SK-N-SH (cell line): ENCODE results near the gene ADCY9. TPM values are rescaled to one million over a fixed set of nuclear protein-coding genes. Genes with fewer than 3 reads are reported as not detected.

Source experiments
- CTCF ChIA-PET: fragments of 300-600, 350-600 bp; formaldehyde crosslinking; extraction: SDS; loops from one replicate; lab custom pipeline; 2021; lab: Yijun Ruan, JAX
- POLR2A ChIA-PET: fragments of 350-600 bp; sonication (Branson Sonifier 250); formaldehyde crosslinking; extraction: SDS; loops from one replicate; lab custom pipeline; 2020; ENCODE audit warnings: antibody characterized with exemption, inconsistent platforms; lab: Yijun Ruan, JAX
- DNase-seq: peaks from one replicate; pipeline ENCODE4 v3.0.0; 2012
- H2AFZ ChIP-seq: fragments of 200-600 bp; sonication (generic); 2 replicates; pipeline ENCODE4 v1.8.1; 2016; ENCODE audit warnings: antibody characterized with exemption, mild to moderate bottlenecking, low read depth
- H3F3A ChIP-seq: fragments of 200-600 bp; sonication (generic); replicated peaks from 2 replicates; pipeline ENCODE3; 2016; ENCODE audit warnings: antibody characterized with exemption, mild to moderate bottlenecking; ENCODE audit not compliant: insufficient read depth
- H3K27ac ChIP-seq, 2 experiments: fragments of 200-500 bp in 1 of 2; fragments of 200-600 bp in 1 of 2; sonication (Bioruptor generic) in 1 of 2; sonication (generic), shearing (Covaris generic) in 1 of 2; 2 replicates each; pipeline versions ENCODE4 v1.5.1 to v1.6.1; 2014 to 2016; ENCODE audit warnings: low read depth in 2 of 2, inconsistent platforms in 1 of 2, low read length in 1 of 2, mild to moderate bottlenecking in 1 of 2, mixed read lengths in 1 of 2
- H3K27me3 ChIP-seq: fragments of 200-600 bp; sonication (generic), shearing (Covaris generic); 2 replicates; pipeline ENCODE4 v1.6.1; 2016; ENCODE audit warnings: mixed run types; ENCODE audit not compliant: insufficient read depth
- H3K36me3 ChIP-seq, 2 experiments: fragments of 200-500 bp in 1 of 2; fragments of 200-600 bp in 1 of 2; sonication (Bioruptor generic) in 1 of 2; sonication (generic) in 1 of 2; replicated peaks in 1 of 2; 2 replicates each; pipeline versions ENCODE3 to v1.5.1; 2014 to 2016; ENCODE audit warnings: low read length in 1 of 2, mild to moderate bottlenecking in 1 of 2; ENCODE audit not compliant: insufficient read depth in 2 of 2, control insufficient read depth in 1 of 2
- H3K4me1 ChIP-seq, 2 experiments: fragments of 200-500 bp in 1 of 2; fragments of 200-600 bp in 1 of 2; sonication (Bioruptor generic) in 1 of 2; sonication (generic), shearing (Covaris generic) in 1 of 2; 2 replicates each; pipeline versions ENCODE4 v1.5.1 to v1.6.1; 2014 to 2016; ENCODE audit warnings: low read depth in 1 of 2, low read length in 1 of 2, mixed run types in 1 of 2; ENCODE audit not compliant: insufficient read depth in 2 of 2, control insufficient read depth in 1 of 2
- H3K4me2 ChIP-seq: fragments of 200-600 bp; sonication (generic), shearing (Covaris generic); 2 replicates; pipeline ENCODE4 v1.6.1; 2017; ENCODE audit warnings: mixed run types
- H3K4me3 ChIP-seq, 2 experiments: fragments of 200-500 bp in 1 of 2; fragments of 200-600 bp in 1 of 2; sonication (Bioruptor generic) in 1 of 2; sonication (generic), shearing (Covaris generic) in 1 of 2; 2 replicates each; pipeline versions ENCODE4 v1.5.1 to v1.8.1; 2014 to 2016; ENCODE audit warnings: low read depth in 2 of 2, inconsistent platforms in 1 of 2, low read length in 1 of 2, mild to moderate bottlenecking in 1 of 2, mixed read lengths in 1 of 2, moderate library complexity in 1 of 2
- H3K79me2 ChIP-seq: fragments of 200-600 bp; sonication (generic); 2 replicates; pipeline ENCODE4 v1.8.1; 2017; ENCODE audit warnings: mild to moderate bottlenecking; ENCODE audit not compliant: insufficient read depth
- H3K9ac ChIP-seq: fragments of 200-600 bp; sonication (generic); 2 replicates; pipeline ENCODE4 v1.6.1; 2017; ENCODE audit warnings: mixed run types
- H3K9me2 ChIP-seq: fragments of 200-600 bp; sonication (generic); 2 replicates; pipeline ENCODE4 v1.6.1; 2017; ENCODE audit warnings: mixed run types
- H3K9me3 ChIP-seq: fragments of 200-600 bp; sonication (generic); 2 replicates; pipeline ENCODE4 v1.6.1; 2017; ENCODE audit warnings: mixed run types, mild to moderate bottlenecking, moderate library complexity
- H4K20me1 ChIP-seq: fragments of 200-600 bp; sonication (generic); 2 replicates; pipeline ENCODE4 v1.6.1; 2017; ENCODE audit warnings: mild to moderate bottlenecking, mixed run types; ENCODE audit not compliant: insufficient read depth
- EP300 ChIP-seq, 2 experiments: IDR thresholded peaks; 2 replicates each; pipeline versions ENCODE4 v1.4.0 to v1.6.1; 2012; ENCODE audit warnings: borderline replicate concordance in 1 of 2, low read depth in 1 of 2, low read length in 1 of 2
- FOSL2 ChIP-seq: IDR thresholded peaks from 2 replicates; pipeline ENCODE4 v1.4.0; 2012; ENCODE audit warnings: low read depth, mild to moderate bottlenecking, moderate library complexity, borderline replicate concordance
- FOXJ3 ChIP-seq: sonication (generic); formaldehyde crosslinking; IDR thresholded peaks from 2 replicates; pipeline ENCODE4 v1.5.1; 2020; ENCODE audit warnings: mild to moderate bottlenecking, missing genetic modification reagents
- GABPA ChIP-seq: IDR thresholded peaks from 2 replicates; pipeline ENCODE4 v1.4.0; 2012; ENCODE audit warnings: low read depth, mild to moderate bottlenecking
- MEF2A ChIP-seq: IDR thresholded peaks from 2 replicates; pipeline ENCODE4 v1.4.0; 2012; ENCODE audit warnings: low read depth, borderline replicate concordance
- PBX3 ChIP-seq: IDR thresholded peaks from 2 replicates; pipeline ENCODE4; 2012
- REST ChIP-seq: IDR thresholded peaks from 2 replicates; pipeline ENCODE4 v1.6.1; 2012; ENCODE audit warnings: mild to moderate bottlenecking, low read depth, low read length, moderate library complexity
- TAF1 ChIP-seq: IDR thresholded peaks from 2 replicates; pipeline ENCODE4 v1.6.1; 2012; ENCODE audit warnings: low read depth, mild to moderate bottlenecking, low read length, moderate library complexity, borderline replicate concordance
- USF1 ChIP-seq: IDR thresholded peaks from 2 replicates; pipeline ENCODE4 v1.4.0; 2012; ENCODE audit warnings: low read depth, borderline replicate concordance
- WGBS: methylation state at CpG from one replicate; pipeline ENCODE4 v1.1.6; 2017; ENCODE audit warnings: low lambda C conversion rate; 5-methylcytosine and 5-hydroxymethylcytosine counted together
- polyA plus RNA-seq, 3 experiments: library from polyadenylated mRNA; depleted of rRNA; stranded (reverse); fragments of >200 nt; gene quantifications; 2 replicates each; pipeline ENCODE4 v1.2.3, GENCODE V29; 2012

Gene ADCY9
- polyA plus RNA-seq, 1 of the 3 experiments (the other 2 are of a cell fraction): 5.2 TPM

- 83% methylated on average over 13 of the region's 13 CpGs for WGBS
- Histone ChIP-seq H3K9me2 (no peaks in the 10 kb centered on the region), H3K27me3 (no peaks in the 10 kb centered on the region), H3F3A (no peaks in the 10 kb centered on the region), H2AFZ (no peak overlapping the region), H3K27ac (no peak overlapping the region), H3K36me3 (no peaks in the 10 kb centered on the region)
- CTCF ChIA-PET: interaction anchor here (1.1 to 1.5 kb wide), 4 partner anchors 10 to 248 kb away, joined by 3 to 4 read pairs (median 3); no protein-coding TSS in a partner anchor
- TF ChIP-seq FOXJ3 (CRISPR knock-in tag) (no peak), GABPA (no peak), MEF2A (no peak)
- TF ChIP-seq, all 33 proteins: peak for 0
- H3K79me2 ChIP-seq: no peaks in the 10 kb centered on the region
- no peak overlapping the region for H3K4me3 ChIP-seq
- H3K9ac ChIP-seq: no peak overlapping the region
- H4K20me1 ChIP-seq: no peaks in the 10 kb centered on the region
- no peaks in the 10 kb centered on the region for H3K9me3 ChIP-seq
- H3K4me2 ChIP-seq: no peak overlapping the region
- POLR2A ChIA-PET: no interaction called here
- DNase-seq: no peak
- no peaks in the 10 kb centered on the region for H3K4me1 ChIP-seq
Observed at GRCh38 chr16:4005731-4006130, 110.5 kb downstream of the ADCY9 start.

- Histone ChIP-seq H3K4me2 (no peak overlapping the region), H3K9ac (no peak overlapping the region), H4K20me1 (no peaks in the 10 kb centered on the region), H3K79me2 (no peaks in the 10 kb centered on the region), H3K4me3 (no peak overlapping the region), H3K9me2 (no peaks in the 10 kb centered on the region), H3F3A (no peaks in the 10 kb centered on the region), H2AFZ (no peak overlapping the region), H3K27ac (no peak overlapping the region), H3K4me1 (no peaks in the 10 kb centered on the region), H3K9me3 (no peaks in the 10 kb centered on the region), H3K27me3 (no peaks in the 10 kb centered on the region), H3K36me3 (no peaks in the 10 kb centered on the region)
- POLR2A ChIA-PET: no interaction called here
- CTCF ChIA-PET: interaction anchor here (1.1 to 1.5 kb wide), 6 partner anchors 11 to 249 kb away, joined by 3 to 5 read pairs (median 3); no protein-coding TSS in a partner anchor
- WGBS: 91% methylated on average over 9 of the region's 9 CpGs
- no peak for DNase-seq
- TF ChIP-seq REST (no peak), FOSL2 (no peak), EP300 (IDR thresholded peaks at IDR 0.05; ENCODE audit: borderline replicate concordance in 1 of 2, low read depth in 1 of 2, low read length in 1 of 2) (no peak), USF1 (no peak), TAF1 (no peak), MEF2A (no peak), PBX3 (no peak)
- TF ChIP-seq, all 33 proteins: peak for 0
Observed at GRCh38 chr16:4005281-4005680, 111.0 kb downstream of the ADCY9 start.
